Stimulated activated CD8-positive, alpha-beta memory T cell treated with anti-CD3 and anti-CD28 coated beads, Interleukin-4, amount 100 ng/mL, for 1 hour (primary cell): Measurements from ENCODE around the gene APOL4.
A peak's percentile ranks its signal among the peaks of the same experiment; 100 is the strongest.
"Not testable (repeated sequence)": the region's sequence is repeated elsewhere in the genome, so short reads cannot be mapped to it uniquely, and the experiment has no call there.

Source experiments
- DNase-seq, 2 donors: peaks; one replicate each; pipeline ENCODE4 v3.0.0-alpha.2; 2020; ENCODE audit warnings: low read depth in 2 of 2, low spot score in 1 of 2

APOL4 gene

GRCh38 chr22:36185828-36186624, 15.6 kb downstream of the APOL4 start:
- no peak for DNase-seq

GRCh38 chr22:36184433-36185025, 17.1 kb downstream of the APOL4 start:
- DNase-seq = no peak

- no peak for DNase-seq
Measured at GRCh38 chr22:36183446-36183845, 18.2 kb downstream of the APOL4 start.

GRCh38 chr22:36182857-36183256, 18.8 kb downstream of the APOL4 start:
- no peak for DNase-seq

GRCh38 chr22:36182056-36182455, 19.6 kb downstream of the APOL4 start:
- DNase-seq = no peak

GRCh38 chr22:36180928-36181327, 20.7 kb downstream of the APOL4 start:
- no peak for DNase-seq

GRCh38 chr22:36180038-36180880, 21.4 kb downstream of the APOL4 start:
- peak; percentile 80 to 84 for DNase-seq

GRCh38 chr22:36177160-36177559, 24.4 kb downstream of the APOL4 start:
- DNase-seq = no peak

GRCh38 chr22:36175892-36176291, 25.7 kb downstream of the APOL4 start:
- DNase-seq = no peak

GRCh38 chr22:36171941-36172340, 29.7 kb downstream of the APOL4 start:
- no peak for DNase-seq

GRCh38 chr22:36166518-36167220, 34.9 kb downstream of the APOL4 start:
- DNase-seq = no peak

GRCh38 chr22:36166086-36166485, 35.5 kb downstream of the APOL4 start:
- no peak for DNase-seq

- no peak for DNase-seq
Measured at GRCh38 chr22:36165141-36165540, 36.5 kb downstream of the APOL4 start.

- no peak for DNase-seq
Measured at GRCh38 chr22:36164621-36165020, 37.0 kb downstream of the APOL4 start.

GRCh38 chr22:36163497-36163896, 38.1 kb downstream of the APOL4 start:
- no peak for DNase-seq

- DNase-seq = no peak
Measured at GRCh38 chr22:36162127-36163034, 39.2 kb downstream of the APOL4 start.

GRCh38 chr22:36161793-36162126, 39.8 kb downstream of the APOL4 start:
- DNase-seq = not testable (repeated sequence)

- no peak for DNase-seq
Measured at GRCh38 chr22:36160499-36160942, 41.1 kb downstream of the APOL4 start, which contains the start of gene APOL3. APOL3 (minus strand) TSS chr22:36160755; CDS start chr22:36149055, 11,700 bp downstream.

- peak; percentile 41 to 42 for DNase-seq
Measured at GRCh38 chr22:36156515-36157419, 44.8 kb downstream of the APOL4 start.
